HG03039 (cell line): ENCODE results near the gene GJC3.

Source experiments
- ATAC-seq: cut with Tn5 transposase; IDR thresholded peaks from one replicate; pipeline ENCODE4 v1.9.1; 2021; ENCODE audit warnings: mild to moderate bottlenecking, moderate library complexity; ENCODE audit not compliant: unreplicated experiment

GJC3 gene

GRCh38 chr7:99876491-99876890 is 52.9 kb downstream of the GJC3 start:
- no peak for ATAC-seq
